Measurements from ENCODE around the gene WWP2.

DNA sequence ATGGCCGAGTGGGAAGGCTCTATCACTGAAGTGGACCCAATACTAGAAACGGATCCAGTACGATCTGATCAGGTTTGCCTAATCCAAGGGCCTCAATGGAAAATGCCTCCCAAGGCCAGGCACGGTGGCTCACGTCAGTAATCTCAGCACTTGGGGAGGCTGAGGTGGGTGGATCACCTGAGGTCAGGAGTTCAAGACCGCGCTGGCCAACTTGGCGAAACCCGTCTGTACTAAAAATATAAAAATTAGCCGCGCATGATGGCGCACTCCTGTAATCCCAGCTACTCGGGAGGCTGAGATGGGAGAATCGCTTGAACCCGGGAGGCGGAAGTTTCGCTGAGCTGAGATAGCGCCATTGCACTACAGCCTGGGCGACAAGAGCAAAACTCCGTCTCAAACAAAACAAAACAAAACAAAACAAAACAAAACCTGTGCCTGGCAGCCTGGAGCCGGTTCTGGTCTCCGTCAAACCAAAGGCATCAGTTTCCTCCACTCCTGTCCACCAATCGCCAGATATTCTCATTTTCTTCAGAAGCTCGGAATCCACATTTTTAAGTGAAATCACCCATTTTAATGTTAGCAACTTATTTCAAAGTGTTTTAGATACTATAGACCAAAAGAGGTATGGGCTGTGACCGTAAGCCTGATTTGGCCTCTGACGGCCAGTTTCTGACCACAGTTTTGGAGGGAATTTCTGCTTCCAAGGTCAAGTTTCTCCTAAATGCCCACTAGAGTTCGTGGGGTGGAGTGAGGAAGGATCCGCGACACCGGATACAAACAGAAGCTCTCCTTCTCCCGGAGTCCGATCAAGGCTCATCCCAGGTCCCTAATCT is 36.4 kb upstream of the WWP2 start:
- TF ChIP-seq, protein P1, sequence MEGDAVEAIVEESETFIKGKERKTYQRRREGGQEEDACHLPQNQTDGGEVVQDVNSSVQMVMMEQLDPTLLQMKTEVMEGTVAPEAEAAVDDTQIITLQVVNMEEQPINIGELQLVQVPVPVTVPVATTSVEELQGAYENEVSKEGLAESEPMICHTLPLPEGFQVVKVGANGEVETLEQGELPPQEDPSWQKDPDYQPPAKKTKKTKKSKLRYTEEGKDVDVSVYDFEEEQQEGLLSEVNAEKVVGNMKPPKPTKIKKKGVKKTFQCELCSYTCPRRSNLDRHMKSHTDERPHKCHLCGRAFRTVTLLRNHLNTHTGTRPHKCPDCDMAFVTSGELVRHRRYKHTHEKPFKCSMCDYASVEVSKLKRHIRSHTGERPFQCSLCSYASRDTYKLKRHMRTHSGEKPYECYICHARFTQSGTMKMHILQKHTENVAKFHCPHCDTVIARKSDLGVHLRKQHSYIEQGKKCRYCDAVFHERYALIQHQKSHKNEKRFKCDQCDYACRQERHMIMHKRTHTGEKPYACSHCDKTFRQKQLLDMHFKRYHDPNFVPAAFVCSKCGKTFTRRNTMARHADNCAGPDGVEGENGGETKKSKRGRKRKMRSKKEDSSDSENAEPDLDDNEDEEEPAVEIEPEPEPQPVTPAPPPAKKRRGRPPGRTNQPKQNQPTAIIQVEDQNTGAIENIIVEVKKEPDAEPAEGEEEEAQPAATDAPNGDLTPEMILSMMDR (IDR thresholded peaks at IDR 0.05): no peak
- TF ChIP-seq POLR2A (IDR thresholded peaks at IDR 0.05): no peak

All from body of pancreas (tissue), 4 donors.